CD4-positive, CD25-positive, alpha-beta regulatory T cell (primary cell): Measurements from ENCODE around the gene B4GALNT3. TPM values are rescaled to one million over a fixed set of nuclear protein-coding genes. Genes with fewer than 3 reads are reported as not detected.
A peak's percentile ranks its signal among the peaks of the same experiment; 100 is the strongest.

Source experiments
- ATAC-seq, 2 donors: fragments of 150-1000 bp; cut with Tn5 transposase; one replicate each; pipeline ENCODE4 v1.10.0; 2021; ENCODE audit warnings: low read depth in 2 of 2, moderate number of reproducible peaks in 2 of 2, moderate library complexity in 1 of 2
- DNase-seq, 3 donors: peaks; one replicate each; pipeline versions ENCODE4 v3.0.0 to v3.0.0-alpha.2; 2012 to 2022; ENCODE audit warnings: mixed read lengths in 1 of 3
- H3K27ac ChIP-seq: one replicate; pipeline ENCODE4 v1.7.0; 2013; ENCODE audit warnings: mild to moderate bottlenecking, low read length; ENCODE audit not compliant: insufficient read depth, poor library complexity, severe bottlenecking
- H3K27me3 ChIP-seq: one replicate; pipeline ENCODE4 v1.7.0; 2013; ENCODE audit warnings: low read length; ENCODE audit not compliant: control insufficient read depth, insufficient read depth
- H3K36me3 ChIP-seq: one replicate; pipeline ENCODE4 v1.7.0; 2013; ENCODE audit warnings: mild to moderate bottlenecking, low read length, moderate library complexity; ENCODE audit not compliant: control insufficient read depth, insufficient read depth
- H3K4me1 ChIP-seq: 2 replicates; pipeline ENCODE4 v1.7.0; 2013; ENCODE audit warnings: mild to moderate bottlenecking, low read length; ENCODE audit not compliant: insufficient read depth, control insufficient read depth, poor library complexity, severe bottlenecking
- H3K4me3 ChIP-seq: one replicate; pipeline ENCODE4 v1.7.0; 2013; ENCODE audit warnings: low read depth, mild to moderate bottlenecking, low read length, moderate library complexity
- H3K9me3 ChIP-seq, 2 experiments: 1 replicate in 1 of 2; 2 replicates in 1 of 2; pipeline ENCODE4 v1.7.0; 2013; ENCODE audit warnings: low read length in 2 of 2, mild to moderate bottlenecking in 1 of 2, moderate library complexity in 1 of 2; ENCODE audit not compliant: control insufficient read depth in 2 of 2
- H3K27ac Mint-ChIP-seq, 3 donors: one replicate each; pipeline ENCODE4 v1.8.0; 2020 to 2022; ENCODE audit warnings: mild to moderate bottlenecking in 3 of 3, mixed read lengths in 3 of 3, moderate library complexity in 2 of 3
- H3K27me3 Mint-ChIP-seq: one replicate; pipeline ENCODE4 v1.8.0; 2022; ENCODE audit warnings: mild to moderate bottlenecking, mixed read lengths
- H3K36me3 Mint-ChIP-seq: one replicate; pipeline ENCODE4 v1.8.0; 2020; ENCODE audit warnings: mixed read lengths
- H3K4me1 Mint-ChIP-seq, 4 donors: one replicate each; pipeline ENCODE4 v1.8.0; 2020 to 2022; ENCODE audit warnings: mixed read lengths in 4 of 4, mild to moderate bottlenecking in 1 of 4
- H3K4me3 Mint-ChIP-seq, 4 donors: one replicate each; pipeline ENCODE4 v1.8.0; 2020 to 2022; ENCODE audit warnings: mild to moderate bottlenecking in 4 of 4, mixed read lengths in 4 of 4, moderate library complexity in 3 of 4
- H3K9me3 Mint-ChIP-seq, 7 donors: one replicate each; pipeline ENCODE4 v1.8.0; 2020 to 2022; ENCODE audit warnings: mixed read lengths in 7 of 7, mild to moderate bottlenecking in 3 of 7, moderate library complexity in 2 of 7
- polyA plus RNA-seq, 4 donors: library from polyadenylated mRNA; unstranded; fragments of 300-500 nt; fragmentation: Illumina TruSeq; gene quantifications; one replicate each; pipeline ENCODE4 v1.2.3, GENCODE V29; 2021
- total RNA-seq: library from RNA; stranded (reverse); gene quantifications from one replicate; pipeline ENCODE4 v1.2.3, GENCODE V29; 2022

Gene B4GALNT3
- total and polyA plus RNA-seq, 5 donors from 2014 or later = 0.06 to 2.1 (median 1.0) TPM

DNA sequence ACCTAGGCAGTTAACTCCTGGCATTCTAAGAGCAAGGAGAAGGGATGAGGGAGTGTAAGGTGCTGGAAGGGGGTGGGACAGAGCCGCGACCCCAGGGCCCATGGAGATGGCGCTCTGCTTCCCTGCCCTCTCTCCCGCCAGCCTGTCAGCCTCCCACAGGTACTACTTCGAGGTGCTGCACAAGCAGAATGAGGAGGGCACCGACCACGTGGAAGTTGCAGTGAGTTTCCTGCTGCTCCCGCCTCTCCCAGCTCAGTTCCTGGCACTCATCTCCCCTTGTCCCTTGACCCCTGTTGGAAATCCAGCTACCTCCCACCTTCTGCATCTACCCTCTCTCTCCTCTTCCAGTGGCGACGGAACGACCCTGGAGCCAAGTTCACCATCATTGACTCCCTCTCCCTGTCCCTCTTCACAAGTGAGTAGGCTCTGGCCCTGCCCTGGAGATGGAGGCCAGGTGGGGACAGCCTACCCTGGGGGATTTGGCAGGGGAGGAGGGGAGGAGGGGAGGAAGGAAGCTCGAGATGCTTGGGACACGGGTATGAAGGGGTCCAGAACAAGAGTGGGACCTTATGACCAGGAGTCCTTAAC lies 88.2 kb downstream of the B4GALNT3 start:
- Mint-ChIP-seq H3K9me3 (peaks cover 0 to 3% (median 0%) of the 10 kb centered on the region in 7 donors), H3K27me3 (peaks cover 19% of the 10 kb centered on the region), H3K27ac (no peak overlapping the region), H3K4me3 (peak overlapping the region in 1 of 4 donors; percentile 70), H3K4me1 (peaks cover 0 to 59% (median 13%) of the 10 kb centered on the region in 4 donors), H3K36me3 (no peaks in the 10 kb centered on the region)
- DNase-seq (no peak), ATAC-seq (no peak)
- Histone ChIP-seq H3K36me3 (no peaks in the 10 kb centered on the region), H3K9me3 (no peaks in the 10 kb centered on the region), H3K4me1 (peaks cover 13% of the 10 kb centered on the region), H3K27me3 (no peaks in the 10 kb centered on the region), H3K4me3 (no peak overlapping the region), H3K27ac (no peak overlapping the region)

DNA sequence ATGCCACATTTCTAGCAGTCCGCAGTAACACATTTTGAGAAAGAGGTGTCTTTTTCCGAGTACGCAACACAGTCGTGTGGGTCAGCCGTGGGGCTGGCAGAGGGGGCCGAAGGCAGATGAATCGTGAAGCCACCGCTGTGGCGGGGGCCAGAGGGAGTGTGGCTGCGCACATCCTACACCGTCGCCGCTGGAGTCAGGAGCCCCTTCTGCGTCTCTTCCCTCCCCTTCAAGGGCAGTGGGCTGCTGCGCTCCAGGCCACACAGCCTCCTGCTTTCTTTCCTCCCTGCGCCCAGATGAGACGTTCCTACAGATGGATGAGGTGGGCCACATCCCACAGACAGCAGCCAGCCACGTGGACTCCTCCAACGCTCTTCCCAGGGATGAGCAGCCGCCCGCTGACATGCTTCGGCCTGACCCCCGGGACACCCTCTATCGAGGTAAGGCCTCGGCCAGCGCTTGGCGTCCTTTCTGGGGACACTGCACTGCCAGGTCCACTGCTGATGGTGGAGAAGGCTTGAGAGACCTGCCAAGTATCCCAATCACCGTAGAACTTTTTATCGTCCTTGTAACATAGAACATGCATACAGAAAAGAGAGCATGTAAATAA lies 89.8 kb downstream of the B4GALNT3 start:
- H3K4me3 Mint-ChIP-seq = peak overlapping the region in 1 of 4 donors; percentile 69

DNA sequence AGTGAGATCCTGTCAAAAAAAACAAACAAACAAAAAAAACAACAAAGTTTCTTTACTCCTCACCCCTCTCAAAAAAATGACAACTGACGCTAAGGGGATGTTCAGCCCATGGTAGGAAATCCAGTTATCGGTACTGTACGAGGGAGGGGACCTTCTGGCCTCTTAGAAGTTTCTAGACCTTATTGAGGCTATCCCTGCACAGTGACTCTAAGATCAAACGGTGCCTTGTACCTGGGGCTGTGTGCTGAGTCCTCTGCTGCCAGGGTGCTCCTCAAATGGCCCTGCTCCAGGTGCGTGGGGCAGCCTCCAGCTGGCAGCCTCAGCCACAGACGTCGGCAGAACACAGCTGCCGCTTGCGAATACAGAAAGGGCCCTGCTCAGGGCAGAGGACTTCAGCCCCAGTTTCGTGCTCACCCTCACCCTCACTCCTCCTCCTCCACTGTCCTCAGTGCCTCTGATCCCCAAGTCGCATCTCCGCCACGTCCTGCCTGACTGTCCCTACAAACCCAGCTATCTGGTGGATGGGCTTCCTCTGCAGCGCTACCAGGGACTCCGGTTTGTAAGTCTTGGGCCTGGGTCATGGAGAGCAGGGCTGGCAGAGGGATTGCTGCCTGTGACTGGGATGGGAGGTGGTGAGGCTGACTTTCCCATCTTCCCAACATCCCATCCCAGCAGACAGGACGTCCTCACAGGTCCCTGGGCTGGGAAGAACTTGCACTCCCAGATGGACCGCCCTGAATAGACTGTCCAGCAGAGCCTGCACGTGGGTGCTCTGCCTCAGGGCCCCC lies 90.9 kb downstream of the B4GALNT3 start:
- Mint-ChIP-seq H3K36me3 (no peaks in the 10 kb centered on the region), H3K4me1 (peaks cover 10 to 70% (median 27%) of the 10 kb centered on the region in 4 donors), H3K27ac (peak overlapping the region; percentile 60 to 87 (median 71)), H3K9me3 (peaks cover 0 to 4% (median 0%) of the 10 kb centered on the region in 7 donors), H3K27me3 (peaks cover 15% of the 10 kb centered on the region), H3K4me3 (peak overlapping the region in 1 of 4 donors; percentile 29)
- no peaks in the 10 kb centered on the region for H3K9me3 ChIP-seq
- H3K4me1 ChIP-seq = peaks cover 33% of the 10 kb centered on the region
- DNase-seq (no peak), ATAC-seq (no peak)
- H3K4me3 ChIP-seq = no peak overlapping the region
- no peaks in the 10 kb centered on the region for H3K36me3 ChIP-seq
- H3K27me3 ChIP-seq = no peaks in the 10 kb centered on the region
- no peak overlapping the region for H3K27ac ChIP-seq

More for the DNA sequence above, 89.8 kb downstream of the B4GALNT3 start:
- Mint-ChIP-seq H3K4me1 (peaks cover 10 to 72% (median 23%) of the 10 kb centered on the region in 4 donors), H3K36me3 (no peaks in the 10 kb centered on the region), H3K27ac (no peak overlapping the region), H3K27me3 (peaks cover 23% of the 10 kb centered on the region), H3K9me3 (peaks cover 0 to 4% (median 0%) of the 10 kb centered on the region in 7 donors)
- no peak for DNase-seq
- Histone ChIP-seq H3K9me3 (no peaks in the 10 kb centered on the region), H3K36me3 (no peaks in the 10 kb centered on the region), H3K27ac (no peak overlapping the region), H3K27me3 (no peaks in the 10 kb centered on the region), H3K4me3 (no peak overlapping the region), H3K4me1 (peaks cover 28% of the 10 kb centered on the region)
- no peak for ATAC-seq

DNA sequence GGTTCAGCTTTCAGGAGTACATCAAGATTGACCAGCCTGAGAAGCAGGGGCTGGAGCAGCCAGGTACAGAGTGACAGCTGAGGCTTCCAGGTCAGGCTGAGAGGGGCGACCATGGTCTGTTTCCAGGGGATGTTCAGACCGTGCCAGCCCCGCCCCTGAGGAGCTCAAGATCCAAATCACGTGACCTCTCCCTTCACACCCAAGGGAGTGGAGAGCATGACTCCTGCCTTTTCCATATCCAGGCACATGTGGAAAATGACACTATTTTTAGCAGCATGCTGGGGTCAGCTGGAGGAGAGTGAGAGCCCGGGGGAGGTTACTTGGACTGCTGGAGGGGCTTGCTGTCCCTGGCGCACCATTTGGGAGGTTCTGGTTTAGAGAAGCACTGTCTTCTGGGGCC lies 92.7 kb downstream of the B4GALNT3 start:
- Mint-ChIP-seq H3K27ac (peak overlapping the region in 1 of 3 donors; percentile 97), H3K4me1 (peaks cover 10 to 71% (median 27%) of the 10 kb centered on the region in 4 donors), H3K9me3 (peaks cover 0 to 4% (median 0%) of the 10 kb centered on the region in 7 donors), H3K27me3 (peaks cover 15% of the 10 kb centered on the region), H3K36me3 (peaks cover 5% of the 10 kb centered on the region), H3K4me3 (peak overlapping the region in 2 of 4 donors; percentile 84 to 92)
- Histone ChIP-seq H3K4me1 (peaks cover 24% of the 10 kb centered on the region), H3K4me3 (no peak overlapping the region), H3K36me3 (no peaks in the 10 kb centered on the region), H3K9me3 (no peaks in the 10 kb centered on the region), H3K27me3 (no peaks in the 10 kb centered on the region), H3K27ac (no peak overlapping the region)
- ATAC-seq (no peak), DNase-seq (no peak)

DNA sequence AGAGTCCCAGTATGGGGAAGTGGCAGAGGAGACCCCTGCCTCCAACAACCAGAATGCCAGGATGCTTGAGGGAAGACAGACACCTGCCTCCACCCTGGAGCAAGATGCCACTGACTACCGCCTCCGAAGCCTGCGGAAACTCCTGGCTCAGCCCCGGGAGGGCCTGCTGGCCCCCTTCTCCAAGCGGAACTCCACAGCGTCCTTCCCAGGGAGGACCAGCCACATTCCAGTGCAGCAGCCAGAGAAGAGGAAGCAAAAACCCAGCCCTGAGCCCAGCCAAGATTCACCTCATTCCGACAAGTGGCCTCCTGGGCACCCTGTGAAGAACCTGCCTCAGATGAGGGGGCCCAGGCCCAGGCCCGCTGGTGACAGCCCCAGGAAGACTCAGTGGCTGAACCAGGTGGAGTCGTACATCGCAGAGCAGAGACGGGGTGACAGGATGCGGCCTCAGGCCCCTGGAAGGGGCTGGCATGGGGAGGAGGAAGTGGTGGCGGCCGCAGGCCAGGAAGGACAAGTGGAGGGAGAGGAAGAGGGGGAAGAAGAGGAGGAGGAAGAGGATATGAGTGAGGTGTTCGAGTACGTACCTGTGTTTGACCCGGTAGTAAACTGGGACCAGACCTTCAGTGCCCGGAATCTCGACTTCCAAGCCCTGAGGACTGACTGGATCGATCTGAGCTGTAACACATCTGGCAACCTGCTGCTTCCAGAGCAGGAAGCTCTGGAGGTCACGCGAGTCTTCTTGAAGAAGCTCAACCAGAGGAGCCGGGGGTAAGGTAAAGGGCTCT lies 93.7 kb downstream of the B4GALNT3 start:
- H3K27ac Mint-ChIP-seq = peak overlapping the region in 2 of 3 donors; percentile 86 to 97
- H3K27me3 ChIP-seq = no peaks in the 10 kb centered on the region
- peaks cover 10 to 71% (median 27%) of the 10 kb centered on the region in 4 donors for H3K4me1 Mint-ChIP-seq
- H3K9me3 ChIP-seq = no peaks in the 10 kb centered on the region
- H3K27ac ChIP-seq = no peak overlapping the region
- peaks cover 0 to 4% (median 0%) of the 10 kb centered on the region in 7 donors for H3K9me3 Mint-ChIP-seq
- H3K4me3 Mint-ChIP-seq = peak overlapping the region; percentile 53 to 92 (median 84)
- peak in 1 of 2 donors; percentile 44 for ATAC-seq
- H3K36me3 Mint-ChIP-seq = peaks cover 5% of the 10 kb centered on the region
- H3K27me3 Mint-ChIP-seq = peaks cover 15% of the 10 kb centered on the region
- DNase-seq = peak in 2 of 3 donors; percentile 22 to 52
- no peaks in the 10 kb centered on the region for H3K36me3 ChIP-seq
- H3K4me3 ChIP-seq = no peak overlapping the region
- peaks cover 24% of the 10 kb centered on the region for H3K4me1 ChIP-seq

DNA sequence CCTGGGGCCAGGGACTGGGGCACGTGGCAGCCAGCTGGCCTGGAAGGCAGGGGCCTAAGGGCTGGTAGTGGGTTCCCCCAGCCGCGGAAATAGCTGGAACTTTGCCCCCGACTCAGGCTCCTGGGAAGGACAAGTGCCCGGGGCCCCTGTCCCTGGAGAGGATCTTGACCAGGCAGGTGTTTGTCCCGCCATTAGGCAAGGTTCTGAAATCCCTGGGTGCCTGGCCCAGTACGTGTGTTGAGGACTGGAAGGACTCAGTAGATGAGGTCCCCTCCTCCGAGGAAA lies 94.2 kb downstream of the B4GALNT3 start:
- H3K4me1 Mint-ChIP-seq = peaks cover 10 to 68% (median 27%) of the 10 kb centered on the region in 4 donors
- Histone ChIP-seq H3K9me3 (no peaks in the 10 kb centered on the region), H3K4me3 (no peak overlapping the region), H3K27me3 (no peaks in the 10 kb centered on the region), H3K27ac (no peak overlapping the region), H3K36me3 (no peaks in the 10 kb centered on the region), H3K4me1 (peaks cover 24% of the 10 kb centered on the region)
- peak overlapping the region in 3 of 4 donors; percentile 83 to 92 (median 84) for H3K4me3 Mint-ChIP-seq
- peaks cover 0 to 4% (median 0%) of the 10 kb centered on the region in 7 donors for H3K9me3 Mint-ChIP-seq
- H3K27me3 Mint-ChIP-seq = peaks cover 15% of the 10 kb centered on the region
- peaks cover 11% of the 10 kb centered on the region for H3K36me3 Mint-ChIP-seq
- DNase-seq = no peak
- peak overlapping the region in 1 of 3 donors; percentile 97 for H3K27ac Mint-ChIP-seq
- ATAC-seq = no peak

DNA sequence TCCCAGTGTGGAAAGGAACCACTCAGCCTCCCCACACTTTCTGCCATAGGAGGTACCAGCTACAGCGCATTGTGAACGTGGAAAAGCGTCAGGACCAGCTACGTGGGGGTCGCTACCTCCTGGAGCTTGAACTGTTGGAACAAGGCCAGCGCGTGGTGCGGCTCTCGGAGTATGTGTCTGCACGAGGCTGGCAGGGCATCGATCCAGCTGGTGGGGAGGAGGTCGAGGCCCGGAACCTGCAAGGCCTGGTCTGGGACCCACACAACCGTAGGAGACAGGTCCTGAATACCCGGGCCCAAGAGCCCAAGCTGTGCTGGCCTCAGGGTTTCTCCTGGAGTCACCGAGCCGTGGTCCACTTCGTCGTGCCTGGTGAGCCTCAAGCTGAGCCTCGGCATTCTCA lies 96.8 kb downstream of the B4GALNT3 start:
- peak overlapping the region in 1 of 4 donors; percentile 45 for H3K4me3 Mint-ChIP-seq
- Histone ChIP-seq H3K27me3 (no peaks in the 10 kb centered on the region), H3K4me3 (no peak overlapping the region), H3K9me3 (no peaks in the 10 kb centered on the region), H3K27ac (no peak overlapping the region), H3K4me1 (peaks cover 24% of the 10 kb centered on the region), H3K36me3 (no peaks in the 10 kb centered on the region)
- ATAC-seq (no peak), DNase-seq (no peak)
- peaks cover 7% of the 10 kb centered on the region for H3K27me3 Mint-ChIP-seq
- peaks cover 21% of the 10 kb centered on the region for H3K36me3 Mint-ChIP-seq
- peaks cover 0 to 4% (median 0%) of the 10 kb centered on the region in 7 donors for H3K9me3 Mint-ChIP-seq
- peaks cover 10 to 61% (median 28%) of the 10 kb centered on the region in 4 donors for H3K4me1 Mint-ChIP-seq
- no peak overlapping the region for H3K27ac Mint-ChIP-seq
